Glutamatergic neuron (in vitro differentiated cells): ENCODE data around the gene CHD6. TPM values are rescaled to one million over a fixed set of nuclear protein-coding genes. Genes with fewer than 3 reads are reported as not detected.

Experiments used
- DNase-seq: peaks from one replicate; pipeline ENCODE4 v3.0.0; 2022
- H3K27ac Mint-ChIP-seq: one replicate; pipeline ENCODE4 v1.8.0; 2020; ENCODE audit warnings: mild to moderate bottlenecking, mixed read lengths, inconsistent platforms; ENCODE audit not compliant: unreplicated experiment
- H3K27me3 Mint-ChIP-seq: one replicate; pipeline ENCODE4 v1.8.0; 2020; ENCODE audit warnings: mild to moderate bottlenecking, moderate library complexity, mixed read lengths, inconsistent platforms; ENCODE audit not compliant: unreplicated experiment
- H3K36me3 Mint-ChIP-seq: one replicate; pipeline ENCODE4 v1.8.0; 2020; ENCODE audit warnings: mild to moderate bottlenecking, mixed read lengths, inconsistent platforms; ENCODE audit not compliant: unreplicated experiment
- H3K4me1 Mint-ChIP-seq: one replicate; pipeline ENCODE4 v1.8.0; 2020; ENCODE audit warnings: mild to moderate bottlenecking, low read depth, mixed read lengths, inconsistent platforms; ENCODE audit not compliant: unreplicated experiment
- H3K4me3 Mint-ChIP-seq: one replicate; pipeline ENCODE4 v1.8.0; 2020; ENCODE audit warnings: mild to moderate bottlenecking, mixed read lengths, inconsistent platforms; ENCODE audit not compliant: unreplicated experiment
- H3K9me3 Mint-ChIP-seq: one replicate; pipeline ENCODE4 v1.8.0; 2020; ENCODE audit warnings: mild to moderate bottlenecking, moderate library complexity, mixed read lengths, inconsistent platforms; ENCODE audit not compliant: unreplicated experiment
- total RNA-seq: library from RNA; stranded (reverse); fragmentation: NEBNext Ultra II Directional; extraction: Animal tissue kit (Norgen Biotek cat#: 25700); gene quantifications from one replicate; pipeline ENCODE4 v1.2.1, GENCODE V29; 2021; ENCODE audit not compliant: unreplicated experiment
- TF ChIP-seq, protein P1 (sequence below): fragments of 200-600 bp; sonication (generic); IDR thresholded peaks from one replicate; pipeline ENCODE4 v1.5.0; 2021; ENCODE audit not compliant: partially characterized antibody, unreplicated experiment

Gene CHD6
- total RNA-seq, 1 donor from 2014 or later, result 85.6 TPM

DNA sequence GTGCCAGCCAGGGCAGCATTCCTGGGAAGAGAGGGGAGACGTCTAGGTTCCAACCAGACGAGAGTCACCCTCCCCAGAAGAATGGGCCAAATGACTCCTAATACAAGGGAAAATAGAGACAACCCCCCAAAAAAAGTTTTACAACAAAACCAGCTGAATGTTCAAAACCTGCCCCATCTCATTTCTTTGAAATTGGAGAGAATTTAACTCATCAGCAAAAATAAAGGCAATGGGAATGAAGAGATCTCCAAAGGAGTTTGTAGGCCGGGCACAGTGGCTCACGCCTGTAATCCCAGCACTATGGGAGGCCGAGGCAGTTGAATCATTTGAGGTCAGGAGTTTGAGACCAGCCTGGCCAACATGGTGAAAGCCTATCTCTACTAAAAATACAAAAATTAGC, 241.8 kb downstream of the CHD6 start:
- Mint-ChIP-seq H3K4me3 (no peak overlapping the region), H3K27me3 (peaks cover 9% of the 10 kb centered on the region), H3K27ac (no peak overlapping the region), H3K9me3 (peaks cover 6% of the 10 kb centered on the region), H3K4me1 (no peaks in the 10 kb centered on the region), H3K36me3 (peaks cover 7% of the 10 kb centered on the region)
- DNase-seq, result no peak
- TF ChIP-seq, protein P1, sequence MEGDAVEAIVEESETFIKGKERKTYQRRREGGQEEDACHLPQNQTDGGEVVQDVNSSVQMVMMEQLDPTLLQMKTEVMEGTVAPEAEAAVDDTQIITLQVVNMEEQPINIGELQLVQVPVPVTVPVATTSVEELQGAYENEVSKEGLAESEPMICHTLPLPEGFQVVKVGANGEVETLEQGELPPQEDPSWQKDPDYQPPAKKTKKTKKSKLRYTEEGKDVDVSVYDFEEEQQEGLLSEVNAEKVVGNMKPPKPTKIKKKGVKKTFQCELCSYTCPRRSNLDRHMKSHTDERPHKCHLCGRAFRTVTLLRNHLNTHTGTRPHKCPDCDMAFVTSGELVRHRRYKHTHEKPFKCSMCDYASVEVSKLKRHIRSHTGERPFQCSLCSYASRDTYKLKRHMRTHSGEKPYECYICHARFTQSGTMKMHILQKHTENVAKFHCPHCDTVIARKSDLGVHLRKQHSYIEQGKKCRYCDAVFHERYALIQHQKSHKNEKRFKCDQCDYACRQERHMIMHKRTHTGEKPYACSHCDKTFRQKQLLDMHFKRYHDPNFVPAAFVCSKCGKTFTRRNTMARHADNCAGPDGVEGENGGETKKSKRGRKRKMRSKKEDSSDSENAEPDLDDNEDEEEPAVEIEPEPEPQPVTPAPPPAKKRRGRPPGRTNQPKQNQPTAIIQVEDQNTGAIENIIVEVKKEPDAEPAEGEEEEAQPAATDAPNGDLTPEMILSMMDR, result no peak

DNA sequence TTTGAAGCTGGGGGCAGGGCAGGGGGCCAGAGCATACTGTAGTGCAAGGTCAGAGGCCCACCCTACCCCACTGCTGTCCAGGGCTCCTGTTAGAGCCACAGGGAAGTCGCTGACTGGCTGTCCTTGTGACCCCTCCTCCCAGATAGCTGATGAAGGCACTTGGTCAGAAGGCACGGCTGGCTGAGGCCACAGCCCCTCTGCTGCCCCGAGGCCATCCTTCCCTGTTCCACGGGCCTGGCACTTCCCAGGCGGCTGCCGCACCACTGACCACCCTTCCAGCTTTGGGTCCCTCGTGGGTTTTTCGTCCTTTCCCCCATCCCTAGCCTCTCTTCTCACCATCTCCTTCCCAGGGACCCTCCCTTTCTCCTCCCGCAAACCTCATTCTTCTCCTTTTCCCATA, 242.3 kb downstream of the CHD6 start:
- H3K36me3 Mint-ChIP-seq, result peaks cover 11% of the 10 kb centered on the region
- H3K9me3 Mint-ChIP-seq, result peaks cover 9% of the 10 kb centered on the region
- no peaks in the 10 kb centered on the region for H3K4me1 Mint-ChIP-seq
- no peak overlapping the region for H3K4me3 Mint-ChIP-seq
- no peak for DNase-seq
- peaks cover 13% of the 10 kb centered on the region for H3K27me3 Mint-ChIP-seq
- no peak overlapping the region for H3K27ac Mint-ChIP-seq
- TF ChIP-seq, protein P1, result no peak

DNA sequence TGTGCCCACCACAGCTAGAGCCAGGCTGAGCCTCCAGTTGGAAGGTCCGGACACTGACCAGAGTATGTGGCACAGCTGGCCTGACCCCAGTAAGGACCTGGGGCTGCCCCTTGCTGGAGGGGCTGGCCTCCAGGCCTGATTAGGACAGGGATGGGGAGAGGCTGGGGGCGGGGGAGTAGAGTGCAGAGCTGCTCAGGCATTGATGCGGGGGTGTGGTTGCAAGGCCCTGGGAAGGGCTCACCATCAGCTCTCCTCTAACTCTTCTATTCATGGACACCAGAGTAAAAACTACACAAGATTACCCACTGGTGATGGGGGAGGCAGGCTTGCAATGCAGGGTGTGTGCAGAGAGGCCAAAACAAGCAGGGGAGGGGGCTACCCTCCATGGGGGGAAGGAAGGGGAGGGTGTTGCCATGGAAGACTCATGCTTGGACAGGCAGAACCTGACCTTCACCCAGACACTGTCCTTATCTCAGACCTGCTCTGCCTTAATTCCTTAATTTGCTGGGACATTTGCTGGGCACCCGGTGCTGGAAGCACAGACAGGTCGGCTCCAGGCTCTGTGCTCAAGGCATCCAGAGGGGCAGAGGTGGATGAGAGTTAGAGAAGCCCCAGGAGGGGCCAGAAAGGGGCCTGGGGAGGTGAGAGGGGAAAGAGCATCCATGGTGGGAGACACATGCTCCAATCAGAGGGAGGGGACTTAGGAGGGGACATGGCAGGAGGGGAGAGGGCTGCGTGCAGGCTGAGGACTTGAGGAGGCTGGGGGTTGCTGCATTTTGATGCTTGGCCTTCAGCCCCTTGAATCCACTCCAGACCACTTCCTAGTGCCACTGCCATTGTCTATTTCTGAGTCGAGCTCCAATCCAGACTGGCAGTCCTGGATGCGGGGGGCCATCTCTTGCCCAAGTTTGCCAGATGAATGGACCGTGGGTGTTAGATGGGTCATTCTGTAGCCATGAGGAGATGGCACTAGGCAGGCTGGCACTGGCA, 244.0 kb downstream of the CHD6 start:
- TF ChIP-seq, protein P1, result no peak
- Mint-ChIP-seq H3K36me3 (peaks cover 11% of the 10 kb centered on the region), H3K4me3 (no peak overlapping the region), H3K4me1 (no peaks in the 10 kb centered on the region), H3K9me3 (peaks cover 8% of the 10 kb centered on the region), H3K27me3 (peaks cover 17% of the 10 kb centered on the region), H3K27ac (no peak overlapping the region)
- DNase-seq, result no peak

DNA sequence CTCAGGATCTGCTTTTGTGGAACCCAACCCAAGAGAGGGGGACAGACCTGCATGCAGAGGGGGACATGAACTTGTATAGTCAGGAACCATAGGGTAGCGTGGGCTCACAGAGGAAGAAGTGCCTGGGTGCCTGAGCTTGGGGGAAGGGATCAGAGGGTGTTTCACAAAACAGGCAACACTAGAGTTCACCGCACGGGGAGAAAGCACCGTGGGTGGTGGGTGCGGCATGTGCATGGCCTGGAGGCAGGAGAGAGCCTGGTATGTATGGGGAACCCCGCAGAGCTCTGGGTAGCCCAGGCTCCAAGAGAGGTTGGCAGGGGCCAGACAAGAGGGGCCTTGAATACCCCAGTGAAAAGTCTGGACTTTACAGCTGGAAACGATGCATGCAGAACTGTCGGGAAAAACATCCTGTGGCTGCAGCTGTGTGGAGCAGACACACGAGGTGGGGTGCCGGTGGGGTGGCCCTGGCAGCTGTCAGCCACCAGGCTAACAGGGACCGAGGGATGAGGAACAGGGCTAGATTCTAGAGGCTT, 244.9 kb downstream of the CHD6 start:
- Mint-ChIP-seq H3K27ac (no peak overlapping the region), H3K36me3 (peaks cover 11% of the 10 kb centered on the region), H3K27me3 (peaks cover 17% of the 10 kb centered on the region), H3K4me3 (no peak overlapping the region), H3K4me1 (no peaks in the 10 kb centered on the region), H3K9me3 (peaks cover 8% of the 10 kb centered on the region)
- DNase-seq, result no peak
- TF ChIP-seq, protein P1, result no peak

DNA sequence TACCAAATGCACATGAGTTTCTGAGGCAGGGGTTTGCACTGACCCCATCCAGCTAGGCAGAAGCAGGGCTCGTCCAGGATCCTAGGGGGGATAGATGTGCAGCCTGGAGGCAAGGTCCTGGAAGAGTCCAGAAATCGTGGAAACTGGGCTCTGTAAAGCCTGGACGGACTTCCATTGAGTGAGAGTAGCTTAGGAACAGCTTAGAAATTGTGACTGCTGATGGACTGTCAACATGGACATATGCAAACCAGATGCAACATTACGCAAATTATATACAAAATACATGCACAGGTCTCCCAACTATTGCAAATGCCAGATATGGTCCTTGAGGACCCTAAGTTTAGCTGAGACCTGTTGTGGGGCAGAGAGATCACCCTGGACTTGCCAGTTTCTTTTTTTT, 246.8 kb downstream of the CHD6 start:
- no peak overlapping the region for H3K4me3 Mint-ChIP-seq

More for the DNA sequence above, 246.8 kb downstream of the CHD6 start:
- peaks cover 17% of the 10 kb centered on the region for H3K9me3 Mint-ChIP-seq
- TF ChIP-seq, protein P1, result no peak
- H3K27me3 Mint-ChIP-seq, result peaks cover 20% of the 10 kb centered on the region
- DNase-seq, result no peak
- no peak overlapping the region for H3K27ac Mint-ChIP-seq
- H3K36me3 Mint-ChIP-seq, result peaks cover 11% of the 10 kb centered on the region
- no peaks in the 10 kb centered on the region for H3K4me1 Mint-ChIP-seq
